K562 (cell line): ENCODE data around the gene INO80. TPM values are rescaled to one million over a fixed set of nuclear protein-coding genes. Genes with fewer than 3 reads are reported as not detected.

Experiments
- ATF2 ChIP-seq: sonication (generic); formaldehyde crosslinking; IDR thresholded peaks from 2 replicates; pipeline ENCODE4 v1.8.1; 2022; ENCODE audit warnings: missing genetic modification reagents
- BCL6 ChIP-seq: fragments of 250-450 bp; sonication (Bioruptor Pico); IDR thresholded peaks from 2 replicates; pipeline ENCODE4 v1.4.0; 2020
- CREB1 ChIP-seq, 2 experiments: sonication (generic) in 1 of 2; formaldehyde crosslinking in 1 of 2; IDR thresholded peaks; 2 replicates each; pipeline versions ENCODE4 v1.6.1 to v1.8.0; 2012 to 2022; ENCODE audit warnings: inconsistent platforms in 1 of 2, mild to moderate bottlenecking in 1 of 2, missing genetic modification reagents in 1 of 2, moderate library complexity in 1 of 2
- EZH2 ChIP-seq: IDR thresholded peaks from 2 replicates; pipeline ENCODE4 v1.6.1; 2012; ENCODE audit warnings: low read depth, mild to moderate bottlenecking, inconsistent platforms, low read length, borderline replicate concordance
- FIP1L1 ChIP-seq: fragments of 200-400 bp; formaldehyde crosslinking; IDR thresholded peaks from 2 replicates; pipeline ENCODE4 v1.6.1; 2018; ENCODE audit warnings: mild to moderate bottlenecking, low read depth, low read length; ENCODE audit not compliant: poor library complexity, severe bottlenecking
- HMBOX1 ChIP-seq: sonication (generic); IDR thresholded peaks from 2 replicates; pipeline ENCODE4 v1.6.1; 2016
- KAT7 ChIP-seq: sonication (generic); formaldehyde crosslinking; IDR thresholded peaks from 2 replicates; pipeline ENCODE4 v1.8.0; 2022; ENCODE audit warnings: missing genetic modification reagents, mild to moderate bottlenecking, borderline replicate concordance
- KLF6 ChIP-seq: fragments of 250-450 bp; sonication (Bioruptor Pico); IDR thresholded peaks from 2 replicates; pipeline ENCODE4 v1.4.0; 2020; ENCODE audit warnings: mild to moderate bottlenecking, moderate library complexity, borderline replicate concordance
- MNT ChIP-seq, 2 experiments: fragments of 450-650 bp; conservative IDR thresholded peaks; 2 replicates each; pipeline ENCODE4 v1.6.1; 2017; ENCODE audit warnings: mild to moderate bottlenecking in 2 of 2, moderate library complexity in 2 of 2
- MXI1 ChIP-seq: IDR thresholded peaks from 2 replicates; pipeline ENCODE4 v1.6.1; 2011; ENCODE audit warnings: low read depth, mild to moderate bottlenecking, improper control_type of control experiment, low read length
- PHTF2 ChIP-seq: fragments of 250-450 bp; sonication (Bioruptor Pico); IDR thresholded peaks from 2 replicates; pipeline ENCODE4 v1.5.0; 2021; ENCODE audit warnings: mild to moderate bottlenecking
- POLR3A ChIP-seq: IDR thresholded peaks from 2 replicates; pipeline ENCODE4 v1.6.1; 2011; ENCODE audit warnings: borderline replicate concordance, mild to moderate bottlenecking, moderate library complexity; ENCODE audit not compliant: insufficient read length, insufficient read depth; ENCODE audit errors: extremely low read depth
- RAD51 ChIP-seq: fragments of 450-650 bp; IDR thresholded peaks from 2 replicates; pipeline ENCODE4 v1.7.1; 2016; ENCODE audit warnings: low read depth, mild to moderate bottlenecking, borderline replicate concordance
- RUNX1 ChIP-seq: sonication (generic); IDR thresholded peaks from 2 replicates; pipeline ENCODE4 v1.6.1; 2016; ENCODE audit warnings: antibody characterized with exemption, low read depth
- SNAPC5 ChIP-seq: fragments of 250-450 bp; sonication (Bioruptor Pico); IDR thresholded peaks from 2 replicates; pipeline ENCODE4 v1.8.0; 2021; ENCODE audit warnings: moderate library complexity, mild to moderate bottlenecking, inconsistent platforms
- TAF15 ChIP-seq: fragments of 200-400 bp; formaldehyde crosslinking; IDR thresholded peaks from 2 replicates; pipeline ENCODE4 v1.6.1; 2017; ENCODE audit warnings: mild to moderate bottlenecking, low read depth, low read length, moderate library complexity
- ZBTB2 ChIP-seq: fragments of 450-650 bp; IDR thresholded peaks from 2 replicates; pipeline ENCODE4 v1.6.1; 2016; ENCODE audit warnings: antibody characterized with exemption
- ZKSCAN8 ChIP-seq: fragments of 200-800 bp; sonication (Bioruptor generic); IDR thresholded peaks from 2 replicates; pipeline ENCODE4 v1.6.1; 2016; ENCODE audit warnings: missing genetic modification characterization, missing compliant biosample characterization
- ZNF263 ChIP-seq: sonication (generic); formaldehyde crosslinking; IDR thresholded peaks from 2 replicates; pipeline ENCODE4 v1.8.0; 2022; ENCODE audit warnings: mild to moderate bottlenecking, missing genetic modification reagents, borderline replicate concordance
- ZNF644 ChIP-seq: fragments of 200-800 bp; sonication (Bioruptor generic); IDR thresholded peaks from 2 replicates; pipeline ENCODE4 v1.6.1; 2016; ENCODE audit warnings: low read depth, missing genetic modification characterization, missing compliant biosample characterization
- polyA plus RNA-seq, 8 experiments: library from polyadenylated mRNA; depleted of rRNA in 4 of 8; stranded (reverse) in 5 of 8; unstranded in 3 of 8; fragments of >200 nt; fragmentation: Nextera tagmentation in 2 of 8; fragmentation: Illumina TruSeq in 1 of 8; extraction: Ambion mirVana in 2 of 8; extraction: Trizol in 1 of 8; gene quantifications; 2 replicates each; pipeline versions ENCODE4 v1.2.1 to v1.2.3, GENCODE V29; 2011 to 2014; ENCODE audit warnings: inconsistent platforms in 1 of 8, missing spikeins in 1 of 8
- total RNA-seq, 7 experiments: library from RNA; depleted of rRNA in 6 of 7; stranded (reverse); fragments of >200 nt in 6 of 7; fragmentation: Illumina TruSeq in 2 of 7; extraction: Trizol in 2 of 7; gene quantifications; 2 replicates each; pipeline versions ENCODE4 v1.2.1 to v1.2.3, GENCODE V29; 2011 to 2021; ENCODE audit warnings: low replicate concordance in 1 of 7
- TF ChIP-seq, protein P1 (sequence below): fragments of 450-650 bp; IDR thresholded peaks from 2 replicates; pipeline ENCODE4 v1.6.1; 2016
- TF ChIP-seq, protein P2 (sequence below): sonication (generic); formaldehyde crosslinking; IDR thresholded peaks from 2 replicates; pipeline ENCODE4 v1.9.0; 2022; ENCODE audit warnings: mild to moderate bottlenecking, missing genetic modification reagents

Gene INO80
- total and polyA plus RNA-seq, 9 of the 15 experiments (the other 6 are each of a cell fraction or from before 2014, with no cell fraction given) = 1.1 to 25.7 (median 19.9) TPM

- TF ChIP-seq KAT7 (no peak), TAF15 (no peak), KLF6 (no peak), POLR3A (no peak), CREB1 (IDR thresholded peaks at IDR 0.05) (no peak), CREB1 (CRISPR knock-in tag; IDR thresholded peaks at IDR 0.05) (no peak), SNAPC5 (CRISPR knock-in tag) (no peak), MXI1 (no peak), EZH2 (no peak), PHTF2 (no peak), BCL6 (CRISPR knock-in tag) (no peak), RAD51 (no peak), HMBOX1 (no peak), RUNX1 (no peak), ZKSCAN8 (CRISPR knock-in tag) (no peak), MNT (conservative IDR thresholded peaks at IDR 0.05) (0 out of 4 replicates have a peak, but pooled peaks of 1 of the 2 experiments have one; percentile 17), ZBTB2 (no peak), FIP1L1 (no peak), ZNF263 (CRISPR knock-in tag) (no peak), ATF2 (CRISPR knock-in tag) (no peak), ZNF644 (tag) (no peak)
- TF ChIP-seq, protein P1, sequence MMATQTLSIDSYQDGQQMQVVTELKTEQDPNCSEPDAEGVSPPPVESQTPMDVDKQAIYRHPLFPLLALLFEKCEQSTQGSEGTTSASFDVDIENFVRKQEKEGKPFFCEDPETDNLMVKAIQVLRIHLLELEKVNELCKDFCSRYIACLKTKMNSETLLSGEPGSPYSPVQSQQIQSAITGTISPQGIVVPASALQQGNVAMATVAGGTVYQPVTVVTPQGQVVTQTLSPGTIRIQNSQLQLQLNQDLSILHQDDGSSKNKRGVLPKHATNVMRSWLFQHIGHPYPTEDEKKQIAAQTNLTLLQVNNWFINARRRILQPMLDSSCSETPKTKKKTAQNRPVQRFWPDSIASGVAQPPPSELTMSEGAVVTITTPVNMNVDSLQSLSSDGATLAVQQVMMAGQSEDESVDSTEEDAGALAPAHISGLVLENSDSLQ = no peak
- TF ChIP-seq, protein P2, sequence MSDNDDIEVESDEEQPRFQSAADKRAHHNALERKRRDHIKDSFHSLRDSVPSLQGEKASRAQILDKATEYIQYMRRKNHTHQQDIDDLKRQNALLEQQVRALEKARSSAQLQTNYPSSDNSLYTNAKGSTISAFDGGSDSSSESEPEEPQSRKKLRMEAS = no peak
Measured at GRCh38 chr15:40949756-40950207, 166.3 kb downstream of the INO80 start (continued).
